ENCODE data around the gene ZNF205. TPM values are rescaled to one million over a fixed set of nuclear protein-coding genes. Genes with fewer than 3 reads are reported as not detected.
"Not testable (repeated sequence)": the region's sequence is repeated elsewhere in the genome, so short reads cannot be mapped to it uniquely, and the experiment has no call there.

Gene ZNF205
- total RNA-seq, 4 donors from 2014 or later = 9.7 to 13.9 (median 11.9) TPM

DNA sequence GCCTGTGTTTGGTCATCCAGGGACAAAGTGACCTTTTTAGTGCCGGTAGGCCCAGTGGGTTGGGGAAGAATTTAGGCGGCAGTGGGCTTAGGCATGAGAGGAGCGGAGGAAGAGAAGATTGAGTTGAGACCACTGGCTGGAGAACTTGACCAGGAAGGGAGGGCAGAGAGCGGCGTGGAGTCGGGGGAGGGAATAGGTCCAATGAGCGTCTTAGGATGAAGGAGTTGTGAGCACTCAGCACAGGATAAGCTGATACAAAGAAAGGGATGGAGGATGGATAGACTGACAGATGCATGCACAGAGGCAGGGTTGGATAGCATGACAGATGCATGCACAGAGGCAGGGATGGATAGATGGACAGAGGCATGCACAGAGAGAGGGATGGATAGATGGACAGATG lies 38.9 kb upstream of the ZNF205 start:
- 85 to 91% methylated on average over 7 of the region's 7 CpGs for WGBS, 2 donors
- Histone ChIP-seq H3K4me3 (no peak overlapping the region), H3K36me3 (no peaks in the 10 kb centered on the region), H3K27me3 (peaks cover 0 to 5% (median 0%) of the 10 kb centered on the region in 4 donors), H3K27ac (no peak overlapping the region), H3K4me1 (peaks cover 0 to 20% (median 0%) of the 10 kb centered on the region in 3 donors), H3K9me3 (no peaks in the 10 kb centered on the region)
- intact Hi-C loops (cut with DNase I) = no loop called here
- DNase-seq = no peak
- no peak for TF ChIP-seq POLR2A (IDR thresholded peaks at IDR 0.05)
- TF ChIP-seq, protein P1, sequence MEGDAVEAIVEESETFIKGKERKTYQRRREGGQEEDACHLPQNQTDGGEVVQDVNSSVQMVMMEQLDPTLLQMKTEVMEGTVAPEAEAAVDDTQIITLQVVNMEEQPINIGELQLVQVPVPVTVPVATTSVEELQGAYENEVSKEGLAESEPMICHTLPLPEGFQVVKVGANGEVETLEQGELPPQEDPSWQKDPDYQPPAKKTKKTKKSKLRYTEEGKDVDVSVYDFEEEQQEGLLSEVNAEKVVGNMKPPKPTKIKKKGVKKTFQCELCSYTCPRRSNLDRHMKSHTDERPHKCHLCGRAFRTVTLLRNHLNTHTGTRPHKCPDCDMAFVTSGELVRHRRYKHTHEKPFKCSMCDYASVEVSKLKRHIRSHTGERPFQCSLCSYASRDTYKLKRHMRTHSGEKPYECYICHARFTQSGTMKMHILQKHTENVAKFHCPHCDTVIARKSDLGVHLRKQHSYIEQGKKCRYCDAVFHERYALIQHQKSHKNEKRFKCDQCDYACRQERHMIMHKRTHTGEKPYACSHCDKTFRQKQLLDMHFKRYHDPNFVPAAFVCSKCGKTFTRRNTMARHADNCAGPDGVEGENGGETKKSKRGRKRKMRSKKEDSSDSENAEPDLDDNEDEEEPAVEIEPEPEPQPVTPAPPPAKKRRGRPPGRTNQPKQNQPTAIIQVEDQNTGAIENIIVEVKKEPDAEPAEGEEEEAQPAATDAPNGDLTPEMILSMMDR (IDR thresholded peaks at IDR 0.05) = no peak

DNA sequence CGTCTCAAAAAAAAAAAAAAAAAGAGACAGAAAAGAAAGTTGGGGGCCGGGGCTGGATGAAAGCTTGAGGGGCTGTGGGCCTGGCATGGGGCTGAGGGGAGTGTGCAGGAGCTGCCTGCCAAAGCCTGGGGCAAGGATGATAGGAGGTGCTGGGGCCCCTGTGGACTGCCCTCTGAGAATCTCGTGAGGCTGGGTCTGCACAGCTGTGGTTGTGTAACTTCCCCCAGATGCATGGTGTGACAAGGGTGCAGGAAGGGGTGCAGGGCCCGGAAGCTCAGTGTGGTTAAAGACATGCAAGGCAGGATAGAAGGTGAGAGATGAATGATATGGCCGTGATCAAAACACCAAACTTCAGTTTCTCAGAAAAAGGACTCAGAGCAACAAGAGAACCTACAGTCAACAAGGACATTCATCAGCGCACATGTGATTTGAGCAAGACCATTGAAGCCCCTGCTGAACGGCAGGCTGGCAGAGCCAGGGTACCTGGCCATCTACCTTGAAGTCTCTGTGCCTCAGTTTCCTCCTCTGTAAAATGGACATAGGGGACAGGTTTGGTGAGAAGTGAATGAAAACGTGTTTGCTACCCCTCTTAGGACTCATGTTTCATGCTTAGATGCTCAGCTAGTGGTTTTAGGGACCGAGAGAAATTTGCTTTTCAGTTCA lies 37.4 kb upstream of the ZNF205 start:
- intact Hi-C loops (cut with DNase I) = no loop called here
- TF ChIP-seq, protein P1 (IDR thresholded peaks at IDR 0.05) = no peak
- TF ChIP-seq POLR2A (IDR thresholded peaks at IDR 0.05) = no peak
- Histone ChIP-seq H3K27me3 (peaks cover 0 to 12% (median 0%) of the 10 kb centered on the region in 4 donors), H3K4me3 (no peak overlapping the region), H3K9me3 (no peaks in the 10 kb centered on the region), H3K27ac (peak overlapping the region; percentile 38 to 55 (median 47)), H3K4me1 (peaks cover 0 to 18% (median 0%) of the 10 kb centered on the region in 3 donors), H3K36me3 (no peaks in the 10 kb centered on the region)
- DNase-seq = no peak
- 53 to 57% methylated on average over 9 of the region's 9 CpGs for WGBS, 2 donors

DNA sequence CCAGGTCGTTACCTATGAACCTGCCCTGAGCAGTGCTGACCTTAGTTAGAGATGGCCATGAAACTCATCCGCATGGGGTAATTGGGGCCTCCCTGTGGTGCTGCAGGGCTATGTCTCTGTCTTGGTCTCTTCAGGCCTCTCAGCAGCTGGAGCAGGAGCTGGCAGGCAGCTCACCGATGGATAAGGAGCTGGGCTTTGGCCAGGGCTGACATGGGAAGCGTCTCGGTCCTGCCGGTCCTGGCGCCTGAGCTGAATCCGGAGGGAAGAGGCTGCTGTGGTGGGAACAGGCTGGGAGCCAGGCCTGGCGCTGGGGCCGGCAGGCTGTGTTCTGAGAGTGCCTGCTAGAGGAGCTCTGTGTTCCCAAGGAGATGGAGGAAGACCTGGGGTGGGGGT lies 36.9 kb upstream of the ZNF205 start:
- Histone ChIP-seq H3K36me3 (no peaks in the 10 kb centered on the region), H3K27me3 (peaks cover 0 to 12% (median 0%) of the 10 kb centered on the region in 4 donors), H3K9me3 (no peaks in the 10 kb centered on the region), H3K27ac (peak overlapping the region; percentile 38 to 55 (median 47)), H3K4me3 (no peak overlapping the region), H3K4me1 (peaks cover 0 to 18% (median 0%) of the 10 kb centered on the region in 3 donors)
- WGBS, 2 donors = 67% methylated on average over 1 to 2 of the region's 10 CpGs
- DNase-seq = no peak
- TF ChIP-seq POLR2A (IDR thresholded peaks at IDR 0.05) = no peak
- TF ChIP-seq, protein P1 (IDR thresholded peaks at IDR 0.05) = no peak
- intact Hi-C loops (cut with DNase I) = no loop called here

DNA sequence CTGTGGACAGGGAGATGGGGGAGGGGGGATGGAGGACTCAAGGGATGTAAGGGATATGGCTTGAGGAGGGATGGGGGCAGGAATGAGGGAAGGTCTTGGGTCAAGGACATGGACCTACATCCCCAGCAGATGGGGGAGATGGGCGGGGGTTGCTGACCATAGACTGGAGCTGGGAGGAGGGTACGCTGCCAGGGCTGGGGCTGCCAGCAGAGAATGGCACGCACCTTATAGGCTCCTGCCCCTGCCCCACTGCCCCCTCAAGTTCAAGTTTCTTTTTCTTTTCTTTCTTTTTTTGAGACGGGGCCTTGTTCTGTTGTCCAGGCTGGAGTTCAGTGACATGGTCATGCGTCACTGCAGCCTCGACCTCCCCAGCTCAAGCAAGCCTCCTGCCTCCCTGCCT lies 36.4 kb upstream of the ZNF205 start:
- H3K36me3 ChIP-seq; H3K4me3 ChIP-seq; intact Hi-C loops (cut with DNase I); DNase-seq; H3K9me3 ChIP-seq: not testable (repeated sequence)
- 73 to 88% methylated on average over 6 of the region's 6 CpGs for WGBS, 2 donors
- Histone ChIP-seq H3K4me1 (peaks cover 0 to 18% (median 0%) of the 10 kb centered on the region in 3 donors), H3K27ac (peak overlapping the region; percentile 38 to 69 (median 47)), H3K27me3 (peaks cover 0 to 17% (median 0%) of the 10 kb centered on the region in 4 donors)

DNA sequence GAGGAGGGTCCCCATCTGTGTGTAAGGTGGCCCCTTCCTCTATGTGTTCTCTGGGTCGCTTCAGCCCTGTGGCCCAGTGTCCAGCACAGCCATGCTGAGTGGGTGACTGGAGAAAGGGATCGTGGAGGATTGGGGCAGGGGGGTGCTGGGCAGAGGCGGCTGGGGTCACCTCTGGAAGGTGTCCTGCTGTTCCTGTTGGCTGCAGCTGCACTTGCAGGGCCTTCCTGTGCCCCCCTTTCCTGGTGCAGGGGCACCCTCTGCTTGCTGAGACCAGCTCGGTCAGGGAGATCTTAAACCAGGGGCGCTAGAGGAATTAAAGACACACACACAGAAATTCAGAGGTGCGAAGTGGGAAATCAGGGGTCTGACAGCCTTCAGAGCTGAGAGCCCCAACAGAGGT lies 35.8 kb upstream of the ZNF205 start:
- intact Hi-C loops (cut with DNase I) = no loop called here
- H3K9me3 ChIP-seq = no peaks in the 10 kb centered on the region

More for the DNA sequence above, 35.8 kb upstream of the ZNF205 start:
- TF ChIP-seq, protein P1 (IDR thresholded peaks at IDR 0.05) = no peak
- TF ChIP-seq POLR2A (IDR thresholded peaks at IDR 0.05) = no peak
- H3K27ac ChIP-seq = peak overlapping the region in 3 of 4 donors; percentile 38 to 69 (median 54)
- peaks cover 0 to 15% (median 0%) of the 10 kb centered on the region in 3 donors for H3K4me1 ChIP-seq
- H3K27me3 ChIP-seq = peaks cover 0 to 20% (median 0%) of the 10 kb centered on the region in 4 donors
- DNase-seq = no peak
- WGBS, 2 donors = 90 to 100% methylated on average over 1 to 4 of the region's 6 CpGs
- no peaks in the 10 kb centered on the region for H3K36me3 ChIP-seq
- H3K4me3 ChIP-seq = no peak overlapping the region
